ENCODE measurements around the gene EEF1G. TPM values are rescaled to one million over a fixed set of nuclear protein-coding genes. Genes with fewer than 3 reads are reported as not detected.
"Not testable (repeated sequence)": the region's sequence is repeated elsewhere in the genome, so short reads cannot be mapped to it uniquely, and the experiment has no call there.

The EEF1G gene
- total RNA-seq, 1 donor from 2014 or later: 2,583 TPM

GRCh38 chr11:62554387-62555167 is 19.1 kb downstream of the EEF1G start:
- Histone ChIP-seq H3K27me3 (ENCODE audit: control insufficient read depth, insufficient read depth, low read length) (no peaks in the 10 kb centered on the region), H3K4me3 (ENCODE audit: low read depth, low read length) (no peak overlapping the region), H3K36me3 (ENCODE audit: control insufficient read depth, insufficient read depth, low read length) (peaks cover 1% of the 10 kb centered on the region)
- no peak for DNase-seq (ENCODE audit: low read depth)
- no peak for TF ChIP-seq CTCF (IDR thresholded peaks at IDR 0.05; ENCODE audit: insufficient read depth, low read length, poor library complexity, severe bottlenecking)

- DNase-seq (ENCODE audit: low read depth): peak; percentile 77
- H3K4me3 ChIP-seq (ENCODE audit: low read depth, low read length): no peak overlapping the region
- H3K36me3 ChIP-seq (ENCODE audit: control insufficient read depth, insufficient read depth, low read length): peaks cover 1% of the 10 kb centered on the region
- TF ChIP-seq CTCF (IDR thresholded peaks at IDR 0.05; ENCODE audit: insufficient read depth, low read length, poor library complexity, severe bottlenecking): no peak
- H3K27me3 ChIP-seq (ENCODE audit: control insufficient read depth, insufficient read depth, low read length): no peaks in the 10 kb centered on the region
Measured at GRCh38 chr11:62553839-62554361, 19.8 kb downstream of the EEF1G start.

GRCh38 chr11:62553080-62553838 is 20.4 kb downstream of the EEF1G start:
- Histone ChIP-seq H3K27me3 (ENCODE audit: control insufficient read depth, insufficient read depth, low read length) (no peaks in the 10 kb centered on the region), H3K36me3 (ENCODE audit: control insufficient read depth, insufficient read depth, low read length) (no peaks in the 10 kb centered on the region), H3K4me3 (ENCODE audit: low read depth, low read length) (peak overlapping the region; percentile 17)
- no peak for TF ChIP-seq CTCF (IDR thresholded peaks at IDR 0.05; ENCODE audit: insufficient read depth, low read length, poor library complexity, severe bottlenecking)
- peak; percentile 92 for DNase-seq (ENCODE audit: low read depth)

GRCh38 chr11:62552485-62553079 is 21.1 kb downstream of the EEF1G start:
- DNase-seq (ENCODE audit: low read depth): no peak
- no peaks in the 10 kb centered on the region for H3K36me3 ChIP-seq (ENCODE audit: control insufficient read depth, insufficient read depth, low read length)
- H3K4me3 ChIP-seq (ENCODE audit: low read depth, low read length): no peak overlapping the region
- no peak for TF ChIP-seq CTCF (IDR thresholded peaks at IDR 0.05; ENCODE audit: insufficient read depth, low read length, poor library complexity, severe bottlenecking)
- no peaks in the 10 kb centered on the region for H3K27me3 ChIP-seq (ENCODE audit: control insufficient read depth, insufficient read depth, low read length)

- not testable (repeated sequence) for H3K27me3 ChIP-seq (ENCODE audit: control insufficient read depth, insufficient read depth, low read length); DNase-seq (ENCODE audit: low read depth); H3K36me3 ChIP-seq (ENCODE audit: control insufficient read depth, insufficient read depth, low read length); H3K4me3 ChIP-seq (ENCODE audit: low read depth, low read length)
Measured at GRCh38 chr11:62550478-62550877, 23.2 kb downstream of the EEF1G start.
